SK-N-SH (cell line): Measurements from ENCODE around the gene JMJD4. TPM values are rescaled to one million over a fixed set of nuclear protein-coding genes. Genes with fewer than 3 reads are reported as not detected.
"Not testable (repeated sequence)": the region's sequence is repeated elsewhere in the genome, so short reads cannot be mapped to it uniquely, and the experiment has no call there.

Source experiments
- CTCF ChIA-PET: fragments of 300-600, 350-600 bp; formaldehyde crosslinking; extraction: SDS; loops from one replicate; lab custom pipeline; 2021; lab: Yijun Ruan, JAX
- POLR2A ChIA-PET: fragments of 350-600 bp; sonication (Branson Sonifier 250); formaldehyde crosslinking; extraction: SDS; loops from one replicate; lab custom pipeline; 2020; ENCODE audit warnings: antibody characterized with exemption, inconsistent platforms; lab: Yijun Ruan, JAX
- DNase-seq: peaks from one replicate; pipeline ENCODE4 v3.0.0; 2012
- H2AFZ ChIP-seq: fragments of 200-600 bp; sonication (generic); 2 replicates; pipeline ENCODE4 v1.8.1; 2016; ENCODE audit warnings: antibody characterized with exemption, mild to moderate bottlenecking, low read depth
- H3F3A ChIP-seq: fragments of 200-600 bp; sonication (generic); replicated peaks from 2 replicates; pipeline ENCODE3; 2016; ENCODE audit warnings: antibody characterized with exemption, mild to moderate bottlenecking; ENCODE audit not compliant: insufficient read depth
- H3K27ac ChIP-seq, 2 experiments: fragments of 200-500 bp in 1 of 2; fragments of 200-600 bp in 1 of 2; sonication (Bioruptor generic) in 1 of 2; sonication (generic), shearing (Covaris generic) in 1 of 2; 2 replicates each; pipeline versions ENCODE4 v1.5.1 to v1.6.1; 2014 to 2016; ENCODE audit warnings: low read depth in 2 of 2, inconsistent platforms in 1 of 2, low read length in 1 of 2, mild to moderate bottlenecking in 1 of 2, mixed read lengths in 1 of 2
- H3K27me3 ChIP-seq: fragments of 200-600 bp; sonication (generic), shearing (Covaris generic); 2 replicates; pipeline ENCODE4 v1.6.1; 2016; ENCODE audit warnings: mixed run types; ENCODE audit not compliant: insufficient read depth
- H3K36me3 ChIP-seq, 2 experiments: fragments of 200-500 bp in 1 of 2; fragments of 200-600 bp in 1 of 2; sonication (Bioruptor generic) in 1 of 2; sonication (generic) in 1 of 2; replicated peaks in 1 of 2; 2 replicates each; pipeline versions ENCODE3 to v1.5.1; 2014 to 2016; ENCODE audit warnings: low read length in 1 of 2, mild to moderate bottlenecking in 1 of 2; ENCODE audit not compliant: insufficient read depth in 2 of 2, control insufficient read depth in 1 of 2
- H3K4me1 ChIP-seq, 2 experiments: fragments of 200-500 bp in 1 of 2; fragments of 200-600 bp in 1 of 2; sonication (Bioruptor generic) in 1 of 2; sonication (generic), shearing (Covaris generic) in 1 of 2; 2 replicates each; pipeline versions ENCODE4 v1.5.1 to v1.6.1; 2014 to 2016; ENCODE audit warnings: low read depth in 1 of 2, low read length in 1 of 2, mixed run types in 1 of 2; ENCODE audit not compliant: insufficient read depth in 2 of 2, control insufficient read depth in 1 of 2
- H3K4me2 ChIP-seq: fragments of 200-600 bp; sonication (generic), shearing (Covaris generic); 2 replicates; pipeline ENCODE4 v1.6.1; 2017; ENCODE audit warnings: mixed run types
- H3K4me3 ChIP-seq, 2 experiments: fragments of 200-500 bp in 1 of 2; fragments of 200-600 bp in 1 of 2; sonication (Bioruptor generic) in 1 of 2; sonication (generic), shearing (Covaris generic) in 1 of 2; 2 replicates each; pipeline versions ENCODE4 v1.5.1 to v1.8.1; 2014 to 2016; ENCODE audit warnings: low read depth in 2 of 2, inconsistent platforms in 1 of 2, low read length in 1 of 2, mild to moderate bottlenecking in 1 of 2, mixed read lengths in 1 of 2, moderate library complexity in 1 of 2
- H3K79me2 ChIP-seq: fragments of 200-600 bp; sonication (generic); 2 replicates; pipeline ENCODE4 v1.8.1; 2017; ENCODE audit warnings: mild to moderate bottlenecking; ENCODE audit not compliant: insufficient read depth
- H3K9ac ChIP-seq: fragments of 200-600 bp; sonication (generic); 2 replicates; pipeline ENCODE4 v1.6.1; 2017; ENCODE audit warnings: mixed run types
- H3K9me2 ChIP-seq: fragments of 200-600 bp; sonication (generic); 2 replicates; pipeline ENCODE4 v1.6.1; 2017; ENCODE audit warnings: mixed run types
- H3K9me3 ChIP-seq: fragments of 200-600 bp; sonication (generic); 2 replicates; pipeline ENCODE4 v1.6.1; 2017; ENCODE audit warnings: mixed run types, mild to moderate bottlenecking, moderate library complexity
- H4K20me1 ChIP-seq: fragments of 200-600 bp; sonication (generic); 2 replicates; pipeline ENCODE4 v1.6.1; 2017; ENCODE audit warnings: mild to moderate bottlenecking, mixed run types; ENCODE audit not compliant: insufficient read depth
- EP300 ChIP-seq, 2 experiments: IDR thresholded peaks; 2 replicates each; pipeline versions ENCODE4 v1.4.0 to v1.6.1; 2012; ENCODE audit warnings: borderline replicate concordance in 1 of 2, low read depth in 1 of 2, low read length in 1 of 2
- FOSL2 ChIP-seq: IDR thresholded peaks from 2 replicates; pipeline ENCODE4 v1.4.0; 2012; ENCODE audit warnings: low read depth, mild to moderate bottlenecking, moderate library complexity, borderline replicate concordance
- FOXJ3 ChIP-seq: sonication (generic); formaldehyde crosslinking; IDR thresholded peaks from 2 replicates; pipeline ENCODE4 v1.5.1; 2020; ENCODE audit warnings: mild to moderate bottlenecking, missing genetic modification reagents
- JUND ChIP-seq: IDR thresholded peaks from 2 replicates; pipeline ENCODE4 v1.4.0; 2012
- NFIC ChIP-seq: IDR thresholded peaks from 2 replicates; pipeline ENCODE4 v1.4.0; 2012; ENCODE audit warnings: borderline replicate concordance
- NRF1 ChIP-seq: IDR thresholded peaks from 2 replicates; pipeline ENCODE4 v1.6.1; 2012; ENCODE audit warnings: low read depth, mild to moderate bottlenecking, low read length
- PBX3 ChIP-seq: IDR thresholded peaks from 2 replicates; pipeline ENCODE4; 2012
- POLR2AphosphoS5 ChIP-seq: IDR thresholded peaks from 2 replicates; pipeline ENCODE4 v1.6.1; 2012; ENCODE audit warnings: low read depth, low read length
- RAD21 ChIP-seq: IDR thresholded peaks from 2 replicates; pipeline ENCODE4 v1.6.1; 2012; ENCODE audit warnings: mild to moderate bottlenecking, low read length
- REST ChIP-seq: IDR thresholded peaks from 2 replicates; pipeline ENCODE4 v1.6.1; 2012; ENCODE audit warnings: mild to moderate bottlenecking, low read depth, low read length, moderate library complexity
- RXRA ChIP-seq: IDR thresholded peaks from 2 replicates; pipeline ENCODE4 v1.4.0; 2012; ENCODE audit warnings: low read depth, mild to moderate bottlenecking, borderline replicate concordance
- SIN3A ChIP-seq: IDR thresholded peaks from 2 replicates; pipeline ENCODE4 v1.6.1; 2012; ENCODE audit warnings: low read depth, mild to moderate bottlenecking, low read length, moderate library complexity, borderline replicate concordance
- TAF1 ChIP-seq: IDR thresholded peaks from 2 replicates; pipeline ENCODE4 v1.6.1; 2012; ENCODE audit warnings: low read depth, mild to moderate bottlenecking, low read length, moderate library complexity, borderline replicate concordance
- TCF12 ChIP-seq: IDR thresholded peaks from 2 replicates; pipeline ENCODE4 v1.4.0; 2012
- TEAD4 ChIP-seq: IDR thresholded peaks from 2 replicates; pipeline ENCODE4 v1.4.0; 2012; ENCODE audit warnings: mild to moderate bottlenecking, borderline replicate concordance; ENCODE audit not compliant: insufficient read depth
- USF1 ChIP-seq: IDR thresholded peaks from 2 replicates; pipeline ENCODE4 v1.4.0; 2012; ENCODE audit warnings: low read depth, borderline replicate concordance
- YY1 ChIP-seq: IDR thresholded peaks from 2 replicates; pipeline ENCODE4 v1.4.0; 2012; ENCODE audit warnings: low read depth, mild to moderate bottlenecking
- WGBS: methylation state at CpG from one replicate; pipeline ENCODE4 v1.1.6; 2017; ENCODE audit warnings: low lambda C conversion rate; 5-methylcytosine and 5-hydroxymethylcytosine counted together
- polyA plus RNA-seq, 3 experiments: library from polyadenylated mRNA; depleted of rRNA; stranded (reverse); fragments of >200 nt; gene quantifications; 2 replicates each; pipeline ENCODE4 v1.2.3, GENCODE V29; 2012
- TF ChIP-seq, protein P1 (sequence below): IDR thresholded peaks from 2 replicates; pipeline ENCODE4 v1.4.0; 2012; ENCODE audit warnings: low read depth

The JMJD4 gene
- polyA plus RNA-seq, 1 of the 3 experiments (the other 2 are of a cell fraction) = 15.0 TPM

- TF ChIP-seq REST = no peak
- TF ChIP-seq RAD21 = no peak
- TF ChIP-seq, protein P1, sequence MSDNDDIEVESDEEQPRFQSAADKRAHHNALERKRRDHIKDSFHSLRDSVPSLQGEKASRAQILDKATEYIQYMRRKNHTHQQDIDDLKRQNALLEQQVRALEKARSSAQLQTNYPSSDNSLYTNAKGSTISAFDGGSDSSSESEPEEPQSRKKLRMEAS = no peak
- TF ChIP-seq NRF1 = no peak
- no peak for TF ChIP-seq TEAD4
- TF ChIP-seq PBX3 = no peak
- TF ChIP-seq RXRA = no peak
- no peak for TF ChIP-seq YY1
Observed at GRCh38 chr1:227712648-227713047, 22.5 kb downstream of the JMJD4 start (continued).

DNA sequence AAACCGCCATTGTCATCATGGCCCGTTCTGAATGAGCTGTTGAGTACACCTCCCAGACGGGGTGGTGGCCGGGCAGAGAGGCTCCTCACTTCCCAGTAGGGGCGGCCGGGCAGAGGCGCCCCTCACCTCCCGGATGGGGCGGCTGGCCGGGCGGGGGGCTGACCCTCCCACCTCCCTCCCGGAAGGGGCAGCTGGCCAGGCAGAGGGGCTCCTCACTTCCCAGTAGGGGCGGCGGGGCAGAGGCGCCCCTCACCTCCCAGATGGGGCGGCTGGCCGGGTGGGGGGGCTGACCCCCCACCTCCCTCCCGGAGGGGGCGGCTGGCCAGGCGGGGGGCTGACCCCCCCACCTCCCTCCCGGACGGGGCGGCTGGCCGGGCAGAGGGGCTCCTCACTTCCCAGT is 24.6 kb downstream of the JMJD4 start:
- WGBS = 67% methylated on average over 4 of the region's 24 CpGs
- H3K27me3 ChIP-seq, DNase-seq, H3K27ac ChIP-seq, H3F3A ChIP-seq, H3K9me2 ChIP-seq, H3K36me3 ChIP-seq, H3K79me2 ChIP-seq, H2AFZ ChIP-seq, POLR2A ChIA-PET, H3K9me3 ChIP-seq, H3K9ac ChIP-seq, H3K4me3 ChIP-seq, CTCF ChIA-PET, H3K4me2 ChIP-seq, H3K4me1 ChIP-seq, H4K20me1 ChIP-seq: not testable (repeated sequence)

GRCh38 chr1:227709451-227709850 is 25.7 kb downstream of the JMJD4 start:
- Histone ChIP-seq H3K79me2 (no peaks in the 10 kb centered on the region), H3K4me2 (no peak overlapping the region), H3K27ac (no peak overlapping the region), H3K9me2 (no peaks in the 10 kb centered on the region), H3K9ac (no peak overlapping the region), H4K20me1 (no peaks in the 10 kb centered on the region), H3F3A (no peaks in the 10 kb centered on the region), H3K4me3 (no peak overlapping the region), H3K36me3 (no peaks in the 10 kb centered on the region), H3K9me3 (no peaks in the 10 kb centered on the region), H3K27me3 (no peaks in the 10 kb centered on the region), H2AFZ (no peak overlapping the region), H3K4me1 (no peaks in the 10 kb centered on the region)
- no peak for DNase-seq
- ChIA-PET POLR2A (no interaction called here), CTCF (interaction anchor here (0.6 kb wide), 1 partner anchor 456 kb away, joined by 3 read pairs; the partner anchor contains the start of gene IBA57)
- WGBS = 0% methylated on average over 1 of the region's 1 CpG
- no peak for TF ChIP-seq FOSL2
- no peak for TF ChIP-seq EP300 (IDR thresholded peaks at IDR 0.05; ENCODE audit: borderline replicate concordance in 1 of 2, low read depth in 1 of 2, low read length in 1 of 2)
- no peak for TF ChIP-seq TAF1
- no peak for TF ChIP-seq JUND
- no peak for TF ChIP-seq USF1
- no peak for TF ChIP-seq SIN3A
- TF ChIP-seq NFIC = no peak
- TF ChIP-seq FOXJ3 = no peak
- TF ChIP-seq REST = no peak
- TF ChIP-seq TCF12 = no peak
- TF ChIP-seq RAD21 = no peak
- TF ChIP-seq POLR2AphosphoS5 = no peak
